ENCODE data around the gene OTULINL.

Gene OTULINL

GRCh38 chr5:14590949-14591348, 9.4 kb downstream of the OTULINL start:
- no peak for TF ChIP-seq CTCF (conservative IDR thresholded peaks at IDR 0.05; ENCODE audit: low read depth, low read length)
- no peak overlapping the region for H3K4me3 ChIP-seq (ENCODE audit: low read length)
- no peak for DNase-seq (ENCODE audit: low read depth)

GRCh38 chr5:14591548-14591947, 10.0 kb downstream of the OTULINL start:
- DNase-seq (ENCODE audit: low read depth): no peak
- no peak for TF ChIP-seq CTCF (conservative IDR thresholded peaks at IDR 0.05; ENCODE audit: low read depth, low read length)
- no peak overlapping the region for H3K4me3 ChIP-seq (ENCODE audit: low read length)

GRCh38 chr5:14593326-14594021, 11.9 kb downstream of the OTULINL start:
- no peak overlapping the region for H3K4me3 ChIP-seq (ENCODE audit: low read length)
- TF ChIP-seq CTCF (conservative IDR thresholded peaks at IDR 0.05; ENCODE audit: low read depth, low read length): no peak
- DNase-seq (ENCODE audit: low read depth): no peak

- TF ChIP-seq CTCF (conservative IDR thresholded peaks at IDR 0.05; ENCODE audit: low read depth, low read length): no peak
- no peak overlapping the region for H3K4me3 ChIP-seq (ENCODE audit: low read length)
- no peak for DNase-seq (ENCODE audit: low read depth)
These were observed 12.9 kb downstream of the OTULINL start for GRCh38 chr5:14594378-14595074.

- no peak for DNase-seq (ENCODE audit: low read depth)
- TF ChIP-seq CTCF (conservative IDR thresholded peaks at IDR 0.05; ENCODE audit: low read depth, low read length): no peak
- H3K4me3 ChIP-seq (ENCODE audit: low read length): no peak overlapping the region
These were observed 13.6 kb downstream of the OTULINL start for GRCh38 chr5:14595189-14595588.

- DNase-seq (ENCODE audit: low read depth): no peak
- no peak overlapping the region for H3K4me3 ChIP-seq (ENCODE audit: low read length)
- no peak for TF ChIP-seq CTCF (conservative IDR thresholded peaks at IDR 0.05; ENCODE audit: low read depth, low read length)
These were observed 14.3 kb downstream of the OTULINL start for GRCh38 chr5:14595891-14596290.

- no peak overlapping the region for H3K4me3 ChIP-seq (ENCODE audit: low read length)
- no peak for TF ChIP-seq CTCF (conservative IDR thresholded peaks at IDR 0.05; ENCODE audit: low read depth, low read length)
- no peak for DNase-seq (ENCODE audit: low read depth)
These were observed 15.5 kb downstream of the OTULINL start for GRCh38 chr5:14597080-14597479.

All from retinal pigment epithelial cell (primary cell).